OCI-M1 (cell line): ENCODE data around the gene ABCG8.

Source experiments
- DNase-seq: peaks from one replicate; lab custom pipeline; 2025; lab: John Stamatoyannopoulos, UW

The ABCG8 gene

GRCh38 chr2:43826305-43827250, 12.2 kb upstream of the ABCG8 start:
- DNase-seq: no peak

GRCh38 chr2:43831543-43832294, 7.1 kb upstream of the ABCG8 start:
- no peak for DNase-seq

- peak; percentile 8 for DNase-seq
Observed at GRCh38 chr2:43832457-43832856, 6.3 kb upstream of the ABCG8 start.

- DNase-seq: no peak
Observed at GRCh38 chr2:43837033-43837432, 1.7 kb upstream of the ABCG8 start.

- no peak for DNase-seq
Observed at GRCh38 chr2:43837831-43838559, 776 bp upstream of the ABCG8 start.

- no peak for DNase-seq
Observed at GRCh38 chr2:43839776-43840564, 1.2 kb downstream of the ABCG8 start.

- DNase-seq: no peak
Observed at GRCh38 chr2:43840965-43841364, 2.2 kb downstream of the ABCG8 start.

- DNase-seq: no peak
Observed at GRCh38 chr2:43841949-43842865, 3.4 kb downstream of the ABCG8 start.

GRCh38 chr2:43842866-43843226, 4.1 kb downstream of the ABCG8 start:
- no peak for DNase-seq

GRCh38 chr2:43845181-43845580, 6.4 kb downstream of the ABCG8 start:
- no peak for DNase-seq

- DNase-seq: no peak
Observed at GRCh38 chr2:43846140-43846793, 7.5 kb downstream of the ABCG8 start.

- DNase-seq: peak; percentile 12
Observed at GRCh38 chr2:43848214-43848613, 9.4 kb downstream of the ABCG8 start.

- no peak for DNase-seq
Observed at GRCh38 chr2:43851011-43851980, 12.5 kb downstream of the ABCG8 start.

- DNase-seq: no peak
Observed at GRCh38 chr2:43852196-43852730, 13.5 kb downstream of the ABCG8 start.

- no peak for DNase-seq
Observed at GRCh38 chr2:43853141-43854081, 14.6 kb downstream of the ABCG8 start.

GRCh38 chr2:43854671-43855070, 15.9 kb downstream of the ABCG8 start:
- DNase-seq: no peak

GRCh38 chr2:43855292-43855691, 16.5 kb downstream of the ABCG8 start:
- DNase-seq: no peak
